ENCODE data around the gene TM7SF3.

The TM7SF3 gene

GRCh38 chr12:27014859-27015729 lies 910 bp upstream of the TM7SF3 start:
- DNase-seq, result no peak

GRCh38 chr12:27013611-27014084 lies 536 bp downstream of the TM7SF3 start:
- no peak for DNase-seq

- no peak for DNase-seq
These were observed 1.3 kb downstream of the TM7SF3 start for GRCh38 chr12:27012982-27013255.

GRCh38 chr12:27012239-27012981 lies 1.8 kb downstream of the TM7SF3 start:
- no peak for DNase-seq

GRCh38 chr12:27009881-27010301 lies 4.3 kb downstream of the TM7SF3 start:
- no peak for DNase-seq

GRCh38 chr12:27008081-27008480 lies 6.1 kb downstream of the TM7SF3 start:
- DNase-seq, result no peak

DNA sequence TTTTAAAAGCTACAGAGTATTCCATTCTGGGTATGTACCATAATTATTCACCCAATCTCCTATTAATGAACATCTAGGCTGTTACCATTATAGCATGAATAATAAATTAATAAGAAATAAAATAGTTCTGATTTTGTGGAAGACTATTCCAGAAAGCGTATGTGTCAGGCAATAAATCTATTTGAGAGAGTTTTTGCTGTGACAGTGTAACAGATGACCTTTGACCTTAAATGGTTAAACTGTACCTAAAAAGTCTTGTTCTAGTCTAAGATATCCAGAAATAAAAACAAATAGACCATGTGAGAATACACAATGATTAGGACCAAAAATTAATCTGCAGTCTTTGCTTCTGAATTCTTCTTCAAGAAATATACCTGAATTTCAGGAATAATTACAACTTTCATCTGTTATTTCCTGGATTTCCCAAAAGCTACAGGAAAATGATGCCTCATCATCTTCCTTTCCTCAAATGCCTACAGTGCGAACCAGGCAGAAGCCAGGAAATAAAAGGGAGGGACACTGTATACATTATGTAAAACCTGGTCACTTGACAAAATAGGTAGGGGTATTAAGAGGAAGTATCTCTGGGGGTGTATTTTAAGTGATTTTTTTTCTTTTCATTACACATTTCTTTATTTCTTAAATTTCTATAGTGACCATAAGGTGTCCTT lies 7.3 kb downstream of the TM7SF3 start:
- no peak for DNase-seq

DNA sequence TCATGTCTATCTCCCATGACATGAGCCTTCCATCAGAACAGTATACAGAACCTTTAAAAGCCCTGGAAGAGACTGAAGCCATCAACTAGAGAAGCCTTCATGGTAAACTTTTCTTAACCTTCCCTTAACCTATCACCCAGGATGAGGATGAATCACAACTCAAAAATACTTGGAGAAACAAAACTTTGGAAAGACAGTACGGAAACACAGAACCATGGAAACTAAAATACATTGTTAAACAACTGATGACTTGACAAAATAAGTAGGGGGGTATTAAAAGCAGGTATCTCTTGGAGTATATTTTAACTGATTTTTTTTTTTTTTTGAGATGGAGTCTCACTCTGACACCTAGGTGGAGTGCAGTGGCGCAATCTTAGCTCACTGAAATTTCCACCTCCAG lies 8.7 kb downstream of the TM7SF3 start:
- no peak for DNase-seq

- no peak for DNase-seq
These were observed 10.5 kb downstream of the TM7SF3 start for GRCh38 chr12:27003421-27004381.

- no peak for DNase-seq
These were observed 12.0 kb downstream of the TM7SF3 start for GRCh38 chr12:27002141-27002540.

GRCh38 chr12:27001663-27002062 lies 12.5 kb downstream of the TM7SF3 start:
- no peak for DNase-seq

- no peak for DNase-seq
These were observed 13.2 kb downstream of the TM7SF3 start for GRCh38 chr12:27000961-27001360.

DNA sequence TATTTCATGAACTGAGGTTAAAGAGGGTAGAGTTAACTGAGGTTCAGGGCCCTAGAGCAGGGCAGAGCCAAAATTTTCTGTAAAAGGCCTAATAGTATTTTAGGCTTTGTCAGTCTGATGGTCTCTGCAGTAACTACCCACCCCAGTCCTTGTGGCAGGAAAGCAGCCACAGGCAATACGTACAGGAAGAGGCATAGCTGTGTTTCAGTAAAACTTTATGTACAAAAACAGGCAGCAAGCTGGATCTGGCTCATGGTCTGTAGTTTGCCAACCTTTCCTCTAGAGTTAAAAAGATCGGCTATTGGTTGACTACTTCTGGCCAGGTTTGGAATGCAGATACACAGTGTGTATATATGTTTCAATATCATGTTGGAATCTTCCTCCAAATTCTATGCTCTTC lies 17.2 kb downstream of the TM7SF3 start:
- no peak for DNase-seq

DNA sequence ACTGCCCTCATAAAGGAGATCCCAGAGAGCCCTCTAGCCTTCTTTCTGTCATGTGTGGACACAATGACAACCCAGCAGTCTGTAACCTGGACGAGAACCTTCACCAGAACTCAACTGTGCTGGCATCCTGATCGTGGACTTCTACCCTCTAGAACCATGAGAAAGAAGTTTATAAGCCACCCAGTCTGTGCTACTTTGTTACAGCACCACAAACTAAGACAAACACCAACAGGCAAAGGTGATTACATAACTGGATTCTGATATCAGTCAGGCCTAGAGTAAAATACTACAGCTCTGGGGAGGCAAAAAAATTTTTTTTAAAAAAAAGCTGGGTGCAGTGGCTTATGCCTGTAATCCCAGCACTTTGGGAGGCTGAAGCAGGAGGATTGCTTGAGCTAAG lies 18.5 kb downstream of the TM7SF3 start:
- no peak for DNase-seq

GRCh38 chr12:26994109-26994508 lies 20.1 kb downstream of the TM7SF3 start:
- no peak for DNase-seq

GRCh38 chr12:26991826-26992225 lies 22.4 kb downstream of the TM7SF3 start:
- DNase-seq, result no peak

DNA sequence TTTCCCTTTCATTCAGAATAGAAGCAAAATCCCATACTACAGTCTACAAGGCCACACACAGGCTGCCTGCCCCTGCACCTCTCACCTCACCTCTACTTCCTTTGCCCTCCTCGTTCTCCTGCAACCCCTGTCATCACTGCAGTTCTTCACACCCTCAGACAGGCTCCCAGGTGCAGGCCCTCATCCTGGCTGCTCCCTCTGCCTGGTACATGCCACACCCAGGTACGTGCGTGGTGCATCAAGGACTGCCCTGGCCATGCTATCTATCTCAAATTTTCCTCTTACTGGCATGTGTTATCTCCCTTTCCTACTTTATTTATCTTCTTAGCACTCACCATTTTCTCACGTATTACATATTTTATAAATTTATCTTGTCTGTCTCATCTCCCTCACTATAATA lies 24.3 kb downstream of the TM7SF3 start:
- no peak for DNase-seq

- DNase-seq, result no peak
These were observed 25.5 kb downstream of the TM7SF3 start for GRCh38 chr12:26988703-26989102.

- no peak for DNase-seq
These were observed 26.4 kb downstream of the TM7SF3 start for GRCh38 chr12:26987634-26988424.

DNA sequence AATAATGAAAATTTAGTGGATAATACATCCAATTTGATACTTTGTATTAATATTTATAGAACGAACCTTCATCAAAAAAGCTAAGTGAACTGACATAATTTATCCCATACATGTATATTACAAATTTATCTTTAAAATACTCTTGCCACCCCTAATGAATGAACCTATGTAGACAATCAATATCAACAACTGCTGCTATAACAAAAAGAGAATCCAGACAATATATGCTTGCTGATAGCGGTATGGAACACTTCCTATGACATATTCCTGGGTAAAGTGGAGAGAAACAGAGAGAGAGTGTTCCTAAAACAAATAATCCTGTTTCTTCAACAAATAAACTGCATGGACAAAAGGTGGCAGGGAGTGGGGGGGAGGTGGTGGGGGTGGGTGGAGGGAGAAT lies 31.3 kb downstream of the TM7SF3 start:
- no peak for DNase-seq

DNA sequence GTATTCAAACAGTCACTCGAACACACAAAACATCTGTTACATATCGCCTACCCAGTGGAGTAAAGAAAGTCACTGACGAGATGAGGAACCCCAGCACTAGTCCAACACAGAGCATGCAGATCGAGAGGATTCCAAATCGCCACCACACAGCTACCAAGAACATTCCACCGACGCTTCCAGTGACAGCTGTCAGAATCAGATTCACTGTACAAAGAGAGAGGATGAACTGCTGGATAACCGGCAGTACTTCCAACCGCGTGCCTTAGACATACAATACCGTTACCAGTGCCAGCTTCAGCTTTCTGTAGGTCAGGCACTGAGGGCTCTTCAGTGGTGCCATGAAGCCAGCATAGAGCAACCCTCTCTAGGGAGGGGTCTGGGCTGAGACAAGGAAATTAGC lies 34.5 kb downstream of the TM7SF3 start:
- no peak for DNase-seq

- DNase-seq, result no peak
These were observed 35.4 kb downstream of the TM7SF3 start for GRCh38 chr12:26978801-26979200.

Data from 8988T (cell line).